Hindlimb muscle (tissue), 1 donor: ENCODE measurements around the gene CACNG5. TPM values are rescaled to one million over a fixed set of nuclear protein-coding genes. Genes with fewer than 3 reads are reported as not detected.
"Not testable (repeated sequence)": the region's sequence is repeated elsewhere in the genome, so short reads cannot be mapped to it uniquely, and the experiment has no call there.

Source experiments
- DNase-seq: peaks from one replicate; pipeline ENCODE4 v3.0.0-alpha.2; 2013
- polyA plus RNA-seq: library from polyadenylated mRNA; unstranded; fragments of 120-200 nt; gene quantifications from one replicate; pipeline ENCODE4 v1.2.1, GENCODE V29; 2013; ENCODE audit not compliant: insufficient read length

CACNG5 gene
- polyA plus RNA-seq, 1 donor, result not detected

DNA sequence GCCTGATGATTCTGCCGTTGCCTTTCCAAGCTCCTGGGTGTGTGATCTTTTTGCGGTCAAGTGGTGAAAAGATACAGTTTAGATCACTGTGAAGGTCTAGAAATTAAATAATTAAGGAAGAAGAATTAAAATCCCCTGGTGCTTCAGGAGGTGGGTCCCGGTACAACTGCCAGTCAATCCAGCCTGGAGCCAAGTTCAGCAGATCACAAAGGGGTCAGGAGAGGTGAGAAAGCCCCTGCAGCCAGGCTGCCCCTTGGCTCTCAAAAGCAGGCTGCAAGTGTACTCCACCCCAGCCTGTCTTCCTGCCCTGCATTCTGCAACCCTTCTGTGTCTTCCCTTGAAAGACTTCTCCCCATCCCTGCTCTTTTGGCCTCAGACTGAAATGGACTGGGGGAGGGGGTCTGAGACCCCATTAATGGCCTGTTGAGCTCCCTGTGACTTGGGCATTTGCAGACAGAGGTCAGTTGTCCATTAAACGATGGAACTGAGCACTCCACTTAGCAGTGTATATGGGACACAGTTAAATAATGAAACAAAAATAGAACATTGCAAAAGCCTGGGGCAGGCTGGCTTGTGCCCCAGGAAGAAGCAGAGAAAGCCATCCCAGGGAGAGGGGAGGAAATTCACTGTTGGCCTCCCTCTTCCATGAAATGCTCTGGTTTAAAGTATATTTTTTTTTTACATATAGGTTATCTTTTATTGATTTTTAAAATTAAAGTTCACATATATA lies 15.1 kb downstream of the CACNG5 start:
- DNase-seq, result no peak

DNA sequence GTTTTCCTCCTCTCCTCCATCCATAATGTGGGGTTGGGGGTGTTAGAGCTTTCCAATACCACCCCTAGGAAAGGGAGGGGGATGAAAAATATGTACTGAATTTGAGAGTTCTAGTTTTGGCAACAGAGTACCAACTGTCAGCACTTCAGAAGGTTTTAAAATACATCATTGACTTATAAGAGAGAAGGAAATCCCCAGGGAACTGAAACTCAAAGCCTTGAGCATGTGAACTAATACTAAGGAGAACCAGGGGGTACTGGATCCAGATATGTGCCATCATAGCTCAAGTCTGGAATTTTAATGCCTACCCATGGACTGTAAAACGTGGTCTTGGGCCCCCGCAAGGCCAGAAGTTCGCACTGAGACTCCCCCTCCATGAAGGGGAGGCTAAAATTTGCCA lies 15.8 kb downstream of the CACNG5 start:
- no peak for DNase-seq

DNA sequence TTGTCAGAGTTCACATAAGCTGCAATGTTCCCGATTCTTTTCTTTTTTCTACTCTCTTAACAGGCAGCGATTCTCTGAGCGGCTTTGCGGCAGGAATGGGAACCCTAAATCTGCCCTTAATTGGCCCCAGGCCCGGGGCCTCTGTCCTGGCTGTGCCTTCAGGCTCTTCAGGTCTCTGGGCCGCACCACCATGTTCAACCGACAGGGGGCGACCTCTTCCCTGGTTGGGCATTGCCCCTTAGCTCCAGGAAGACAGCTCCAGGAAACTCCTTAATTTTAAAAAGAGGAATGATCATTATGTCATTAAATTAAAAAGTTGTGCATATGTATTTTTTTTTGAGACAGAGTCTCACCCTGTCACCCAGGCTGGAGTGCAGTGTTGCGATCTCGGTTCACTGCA lies 20.3 kb downstream of the CACNG5 start:
- DNase-seq, result no peak

DNA sequence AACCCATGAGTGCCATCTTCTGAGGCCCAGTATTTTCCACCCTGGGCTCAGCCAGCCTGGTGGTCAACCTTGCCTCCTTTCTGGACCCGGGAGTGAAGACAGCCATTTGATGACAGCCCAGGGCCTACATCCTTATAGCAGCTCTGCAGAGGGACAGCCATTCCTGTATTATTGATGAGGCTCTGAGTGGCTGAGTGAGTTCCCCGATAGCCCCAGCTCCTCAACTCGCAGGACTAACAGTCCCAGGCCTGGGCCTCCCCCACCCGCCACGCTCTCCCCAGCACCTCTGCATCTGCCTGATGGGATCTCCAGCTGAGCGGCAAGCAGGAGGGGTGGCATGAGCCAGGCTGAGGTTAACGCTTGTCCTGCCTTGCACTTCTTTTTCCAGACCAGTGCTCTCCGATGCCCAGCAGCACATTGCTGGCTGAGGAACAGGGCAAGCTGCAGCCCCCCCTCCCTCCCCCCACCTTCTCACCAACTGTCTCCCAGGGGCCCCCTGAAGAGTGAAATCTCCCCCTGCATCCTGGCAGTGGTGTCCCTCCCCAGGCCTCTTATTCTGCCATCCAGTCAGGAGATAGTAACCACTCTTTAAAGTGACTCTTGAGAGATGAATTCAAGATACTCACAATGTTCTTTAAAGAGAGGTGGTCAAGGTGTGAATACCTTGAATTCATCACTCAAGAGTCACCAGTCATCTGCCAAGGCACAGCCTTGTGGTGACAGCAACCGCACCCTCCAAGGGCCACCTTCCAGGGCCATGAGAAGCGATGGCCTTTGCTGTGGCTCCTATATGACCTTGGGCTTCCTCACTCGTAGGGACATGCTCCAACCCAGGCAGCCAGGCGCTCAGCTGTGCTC lies 23.5 kb downstream of the CACNG5 start:
- no peak for DNase-seq

DNA sequence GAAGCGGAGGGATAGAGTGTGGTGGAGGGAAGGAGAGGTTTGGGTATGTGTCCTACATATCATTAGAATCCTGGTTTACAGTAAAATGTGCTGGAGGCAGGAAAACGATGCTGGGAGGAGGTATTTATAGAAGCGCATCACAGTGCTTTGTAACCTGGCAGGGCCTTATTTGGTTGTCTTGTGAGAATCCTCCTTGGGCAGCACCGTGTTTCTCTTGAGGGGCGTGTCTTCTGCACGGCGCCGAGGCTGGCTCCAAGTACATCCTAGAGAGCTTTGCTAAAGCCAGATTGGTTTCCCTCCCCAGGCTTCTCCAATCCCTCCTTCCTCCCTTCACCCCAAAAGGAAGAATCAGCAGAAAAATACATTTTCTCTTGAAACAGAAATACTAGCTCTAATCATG lies 24.4 kb downstream of the CACNG5 start:
- DNase-seq, result no peak

DNA sequence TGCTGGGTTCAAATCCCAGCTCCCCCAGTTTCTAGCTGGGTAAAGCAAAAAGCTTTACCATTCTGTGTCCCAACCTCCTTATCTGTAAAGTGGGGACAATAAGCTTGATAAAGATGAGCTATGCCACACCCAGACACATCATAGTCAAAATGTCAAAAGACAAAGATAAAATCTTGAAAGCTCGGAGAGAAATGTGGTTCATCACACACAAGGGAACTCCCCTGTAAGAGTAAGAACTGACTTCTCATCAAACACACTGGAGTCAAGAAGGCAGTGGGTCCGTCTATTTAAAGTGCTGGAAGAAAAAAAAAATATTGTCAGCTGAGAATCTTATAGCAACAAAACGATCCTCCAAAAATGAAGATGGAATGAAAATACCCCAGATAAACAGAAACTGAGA lies 25.3 kb downstream of the CACNG5 start:
- DNase-seq, result no peak

DNA sequence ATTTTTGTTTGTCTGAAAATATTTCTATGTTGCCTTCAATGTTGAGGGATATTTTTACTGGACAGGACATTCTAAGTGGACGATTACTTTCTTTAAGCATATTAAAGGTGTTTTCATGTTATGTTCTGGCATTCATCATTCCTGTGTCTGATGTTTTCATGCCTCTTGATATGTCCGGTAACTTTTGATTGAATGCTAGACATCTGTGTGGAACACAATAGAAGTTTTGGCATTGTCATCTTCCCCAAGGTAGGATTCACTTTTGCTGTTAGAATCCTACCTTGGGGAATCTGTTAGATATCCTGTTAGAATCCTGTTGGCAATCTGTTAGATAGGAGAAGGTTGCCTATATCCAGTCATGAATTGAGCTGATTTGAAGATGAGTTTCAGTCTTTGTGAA lies 28.9 kb downstream of the CACNG5 start:
- DNase-seq, result no peak

DNA sequence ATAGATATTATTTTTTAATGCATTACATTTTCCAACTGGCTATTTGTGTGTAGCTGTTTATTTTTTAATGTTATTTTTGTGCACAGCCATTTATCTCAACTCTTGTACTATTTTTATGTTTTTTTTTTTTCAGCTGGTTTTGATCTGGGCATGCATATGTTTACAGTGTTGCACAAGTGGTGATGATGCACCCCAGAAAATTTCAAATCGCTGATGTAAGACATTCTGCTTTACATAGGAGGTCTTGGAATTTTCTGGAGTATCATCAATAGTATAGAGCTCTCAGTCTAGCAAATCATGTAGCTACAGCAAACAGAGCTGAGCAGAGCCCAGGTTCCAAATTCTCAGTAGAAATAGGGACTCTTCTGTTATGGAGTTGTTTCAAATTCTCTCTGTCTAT lies 30.2 kb downstream of the CACNG5 start:
- DNase-seq, result no peak

DNA sequence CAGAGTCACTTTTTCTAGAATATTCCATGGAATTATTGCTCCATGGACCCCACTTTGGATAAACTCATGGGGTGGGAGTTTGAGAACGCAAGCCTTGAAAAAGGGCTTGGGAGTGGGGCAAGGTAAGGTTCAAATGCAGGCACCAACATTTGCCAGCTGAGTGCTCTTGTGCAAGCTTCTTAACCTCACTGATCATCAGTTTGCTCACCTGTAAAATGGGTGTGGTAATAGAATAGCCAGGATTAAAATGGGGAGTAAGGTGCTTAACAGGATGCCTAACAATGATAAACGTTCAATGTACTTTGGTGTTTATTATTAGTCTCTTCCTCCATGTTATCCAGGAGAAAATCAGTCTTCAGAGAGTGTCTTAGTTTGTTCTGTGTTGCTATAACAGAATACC lies 39.0 kb downstream of the CACNG5 start:
- no peak for DNase-seq

DNA sequence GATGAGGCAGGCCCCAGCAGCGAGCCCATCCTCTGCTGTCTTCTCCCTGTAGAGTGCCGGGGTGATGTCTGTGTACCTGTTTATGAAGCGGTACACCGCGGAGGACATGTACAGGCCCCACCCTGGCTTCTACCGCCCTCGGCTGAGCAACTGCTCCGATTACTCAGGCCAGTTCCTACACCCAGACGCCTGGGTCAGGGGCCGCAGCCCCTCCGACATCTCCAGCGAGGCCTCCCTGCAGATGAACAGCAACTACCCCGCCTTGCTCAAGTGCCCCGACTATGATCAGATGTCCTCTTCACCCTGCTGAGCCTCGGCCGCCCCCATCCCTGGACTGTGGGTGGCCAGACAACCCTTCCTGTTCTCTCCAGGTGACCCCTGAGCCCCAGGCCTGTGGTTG lies 50.0 kb downstream of the CACNG5 start:
- no peak for DNase-seq

DNA sequence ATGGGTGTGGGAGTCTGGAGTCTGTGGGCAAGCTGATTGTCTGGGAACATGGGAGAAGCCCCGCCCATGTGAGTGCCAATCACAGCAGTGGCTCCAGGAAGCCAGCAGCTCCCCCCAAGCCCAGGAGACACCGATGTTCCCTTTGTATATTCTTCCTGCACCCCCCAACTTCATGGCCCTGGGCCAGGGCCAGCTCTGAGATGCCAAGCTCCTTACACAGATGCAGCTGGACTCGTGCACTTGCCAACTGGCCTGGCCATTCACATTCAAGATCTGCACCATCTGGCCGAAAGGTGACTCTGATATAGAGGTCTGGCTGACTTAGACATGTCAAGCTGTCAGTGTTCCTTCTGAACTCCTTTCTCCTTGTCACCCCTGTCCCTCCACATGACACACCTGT lies 50.5 kb downstream of the CACNG5 start:
- DNase-seq, result no peak

DNA sequence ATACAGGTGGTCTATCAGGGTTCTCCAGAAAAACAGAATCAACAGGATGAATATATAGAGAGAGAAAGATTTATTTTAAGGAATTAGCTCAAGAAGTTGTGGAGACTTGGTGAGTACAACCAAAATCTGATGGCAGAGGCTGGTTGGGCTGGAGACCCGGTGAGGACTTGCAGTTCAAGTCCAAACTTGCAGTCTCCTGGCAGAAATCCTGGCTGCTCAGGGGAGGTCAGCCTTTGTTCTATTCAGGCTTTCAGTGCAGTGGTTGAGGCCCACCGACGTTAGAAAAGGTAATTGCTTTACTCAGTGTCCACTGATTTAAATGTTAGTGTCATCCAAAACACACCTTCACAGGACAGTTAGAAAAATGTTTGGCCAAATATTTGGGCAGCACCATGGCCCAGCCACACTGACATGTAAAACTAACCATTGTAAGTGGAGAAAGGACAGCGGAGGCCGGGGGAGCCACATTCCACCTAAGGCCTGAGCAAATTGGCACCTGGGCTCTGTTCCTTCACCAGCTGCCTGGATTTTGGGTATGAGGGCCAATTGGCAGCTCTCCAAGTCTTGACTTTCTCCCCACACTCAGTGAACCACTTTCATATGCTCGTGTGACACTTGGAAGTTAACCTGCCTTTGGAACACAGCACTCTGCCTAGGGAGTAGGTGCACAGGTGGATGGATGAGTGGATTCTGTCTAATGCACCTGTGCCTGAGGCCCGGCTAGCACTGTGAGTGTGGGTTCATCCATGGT lies 54.7 kb downstream of the CACNG5 start:
- DNase-seq, result no peak

DNA sequence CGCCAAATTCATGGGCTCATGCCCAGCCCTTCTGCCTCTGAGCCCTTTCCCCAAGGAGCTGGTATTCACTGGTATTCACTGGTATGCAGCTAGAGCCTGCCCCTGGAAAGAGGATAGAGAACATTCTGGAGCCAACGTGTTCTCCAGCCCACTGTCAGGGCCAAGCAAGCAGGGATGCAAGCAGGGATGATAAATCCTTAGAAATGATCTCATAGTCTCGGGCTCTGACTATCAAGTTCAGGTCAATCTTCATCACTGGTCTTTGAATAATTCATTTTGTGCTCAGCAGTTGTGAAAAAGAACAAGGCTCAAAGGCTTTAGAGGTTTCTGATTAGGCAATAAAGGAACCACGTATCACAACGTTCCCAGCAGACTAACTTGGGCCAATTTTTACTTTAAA lies 57.3 kb downstream of the CACNG5 start:
- no peak for DNase-seq

DNA sequence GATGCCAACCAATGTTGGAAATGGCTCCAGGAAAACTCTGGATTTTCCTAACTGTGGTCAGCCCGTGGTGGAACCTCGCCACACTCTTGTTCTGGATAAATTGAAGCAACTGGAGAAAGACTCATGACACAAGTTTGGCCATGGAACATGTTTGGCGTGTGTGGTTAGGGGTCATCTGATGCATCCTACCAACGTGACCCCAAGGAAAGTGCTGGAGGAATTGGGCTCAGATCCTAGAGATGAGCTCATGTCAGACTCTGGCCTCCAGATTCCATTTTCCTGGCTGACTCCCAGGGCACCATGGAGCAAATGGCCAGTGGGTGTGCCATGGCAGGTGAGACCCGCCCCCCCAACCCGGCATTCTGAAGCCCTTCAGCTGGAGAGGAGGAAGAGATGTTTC lies 58.5 kb downstream of the CACNG5 start:
- DNase-seq, result no peak

DNA sequence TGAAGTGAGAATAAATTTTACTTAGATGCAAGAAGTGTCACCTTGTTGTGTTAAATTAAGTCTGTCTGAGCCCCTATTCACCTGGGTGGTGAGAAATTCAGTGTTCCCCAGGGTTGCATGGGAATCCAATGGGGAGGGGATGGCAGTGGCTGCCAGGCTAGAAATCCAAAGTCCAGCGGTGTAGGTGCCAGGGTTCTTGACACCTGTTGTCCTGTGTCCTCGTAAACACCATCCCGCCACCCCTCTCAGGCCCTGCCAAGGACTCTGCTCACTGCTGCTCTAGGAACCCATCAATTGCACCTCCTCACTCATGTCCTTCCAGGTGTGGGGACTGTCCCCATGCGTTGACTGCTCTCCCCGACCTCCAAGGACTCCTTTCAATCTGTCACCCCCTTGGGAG lies 58.9 kb downstream of the CACNG5 start:
- no peak for DNase-seq

DNA sequence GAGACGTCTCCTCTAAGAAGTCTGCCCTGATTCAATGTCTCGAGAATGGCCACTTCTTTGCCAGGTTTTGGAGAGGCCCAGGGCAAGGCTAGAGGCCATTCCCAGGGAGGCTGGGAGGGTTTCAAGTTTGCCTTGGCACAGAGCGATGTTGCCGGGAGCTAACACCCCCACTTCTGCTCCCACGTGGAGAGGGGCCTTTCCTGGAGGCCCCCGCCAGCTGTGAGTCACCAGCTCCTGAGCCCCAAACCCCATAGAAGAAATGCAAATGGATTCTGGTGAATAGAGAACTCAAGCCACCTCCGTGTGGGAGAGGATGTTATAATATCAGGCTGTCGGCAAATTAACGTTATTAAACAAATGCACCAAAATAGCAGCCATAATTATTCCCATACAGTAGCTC lies 62.2 kb downstream of the CACNG5 start:
- no peak for DNase-seq

DNA sequence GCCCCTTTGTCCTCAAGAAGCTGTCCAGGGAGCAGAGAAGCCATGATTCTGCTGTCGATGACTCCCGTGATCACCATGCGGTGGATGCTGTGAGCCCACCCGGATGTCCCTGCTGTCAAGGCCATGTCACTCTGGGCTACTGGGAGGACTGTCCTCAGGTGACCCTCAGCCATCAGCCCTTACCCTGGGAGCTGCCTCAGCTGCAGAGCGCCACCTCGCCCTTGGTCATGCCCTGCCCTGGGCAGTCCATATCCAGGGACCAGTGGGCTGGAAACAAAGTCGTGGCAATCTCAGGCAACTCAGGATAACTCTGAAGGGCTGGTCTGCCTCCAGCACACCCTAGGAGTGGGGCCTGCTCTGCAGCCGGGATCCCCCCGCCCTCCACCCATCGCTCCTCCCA lies 63.6 kb downstream of the CACNG5 start:
- no peak for DNase-seq

DNA sequence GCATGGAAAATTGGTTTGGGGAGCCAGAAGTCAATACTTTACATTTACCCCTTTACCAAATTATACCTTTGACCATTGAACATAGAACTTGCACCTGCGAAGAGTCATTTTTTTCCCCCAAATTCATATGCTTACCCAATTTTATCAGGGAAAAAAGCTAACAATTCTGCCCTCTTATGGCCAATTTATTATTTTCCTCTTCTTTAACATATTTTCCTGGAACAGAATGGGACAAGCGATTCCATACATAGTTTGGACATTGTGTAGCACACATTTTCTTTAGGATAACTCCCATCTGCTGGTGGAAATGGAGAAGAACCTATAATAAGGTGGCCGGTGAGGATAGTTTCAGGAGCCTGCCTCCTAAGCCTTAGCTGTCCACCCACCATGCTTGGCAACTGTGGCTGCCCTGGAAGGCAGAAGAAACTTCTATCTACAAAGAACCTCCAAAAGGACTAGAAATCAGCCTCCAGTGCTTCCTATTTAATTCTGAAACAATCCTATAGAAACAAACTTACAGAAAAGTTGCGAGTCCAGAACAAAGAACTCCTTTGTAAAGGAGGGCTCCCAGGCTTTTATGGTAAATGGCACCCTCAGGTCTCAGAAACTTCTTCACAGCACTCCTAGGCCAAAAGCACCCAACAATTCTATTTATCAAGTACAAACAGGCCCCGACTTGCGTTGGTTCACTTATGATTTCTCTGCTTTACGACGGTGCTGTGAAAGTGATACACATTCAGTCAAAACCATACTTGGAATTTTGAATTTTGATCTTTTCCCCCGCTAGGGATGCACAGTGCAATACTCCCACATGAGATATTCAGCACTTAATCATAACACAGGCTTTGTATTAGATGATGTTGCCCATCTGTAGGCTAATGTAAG lies 65.5 kb downstream of the CACNG5 start:
- peak; percentile 17 for DNase-seq

DNA sequence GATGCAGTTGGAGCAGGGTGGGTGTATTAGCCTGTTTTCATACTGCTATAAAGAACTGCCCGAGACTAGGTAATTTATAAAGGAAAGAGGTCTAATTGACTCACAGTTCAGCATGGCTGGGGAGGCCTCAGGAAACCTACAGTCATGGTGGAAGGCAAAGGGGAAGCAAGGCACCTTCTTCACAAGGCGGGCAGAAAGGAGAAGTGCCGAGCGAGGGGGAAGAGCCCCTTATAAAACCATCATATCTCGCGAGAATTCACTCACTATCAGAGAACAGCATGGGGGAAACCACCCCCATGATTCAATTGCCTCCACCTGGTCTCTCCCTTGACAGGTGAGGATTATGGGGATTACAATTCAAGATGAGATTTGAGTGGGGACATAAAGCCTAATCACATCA lies 68.4 kb downstream of the CACNG5 start:
- DNase-seq, result not testable (repeated sequence)

DNA sequence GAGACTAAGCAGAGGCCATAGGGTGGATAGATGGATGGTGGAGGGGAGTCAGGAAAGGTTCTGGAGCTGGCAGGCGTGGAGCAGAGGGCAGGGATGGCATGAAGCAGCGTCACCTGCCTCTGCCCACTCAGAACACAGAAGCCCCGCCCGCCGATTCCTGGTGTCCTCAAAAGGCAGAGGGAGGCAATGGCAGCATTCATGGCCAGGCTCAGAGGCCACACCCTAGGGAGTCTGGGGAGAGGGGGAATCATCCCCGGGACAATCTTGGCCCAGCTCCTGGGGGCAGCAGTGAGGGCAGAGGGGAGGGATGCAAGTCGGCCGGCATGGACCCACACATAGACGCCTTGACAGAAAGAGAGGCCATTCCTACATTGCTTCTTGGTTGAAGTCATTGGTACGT lies 68.9 kb downstream of the CACNG5 start:
- no peak for DNase-seq

DNA sequence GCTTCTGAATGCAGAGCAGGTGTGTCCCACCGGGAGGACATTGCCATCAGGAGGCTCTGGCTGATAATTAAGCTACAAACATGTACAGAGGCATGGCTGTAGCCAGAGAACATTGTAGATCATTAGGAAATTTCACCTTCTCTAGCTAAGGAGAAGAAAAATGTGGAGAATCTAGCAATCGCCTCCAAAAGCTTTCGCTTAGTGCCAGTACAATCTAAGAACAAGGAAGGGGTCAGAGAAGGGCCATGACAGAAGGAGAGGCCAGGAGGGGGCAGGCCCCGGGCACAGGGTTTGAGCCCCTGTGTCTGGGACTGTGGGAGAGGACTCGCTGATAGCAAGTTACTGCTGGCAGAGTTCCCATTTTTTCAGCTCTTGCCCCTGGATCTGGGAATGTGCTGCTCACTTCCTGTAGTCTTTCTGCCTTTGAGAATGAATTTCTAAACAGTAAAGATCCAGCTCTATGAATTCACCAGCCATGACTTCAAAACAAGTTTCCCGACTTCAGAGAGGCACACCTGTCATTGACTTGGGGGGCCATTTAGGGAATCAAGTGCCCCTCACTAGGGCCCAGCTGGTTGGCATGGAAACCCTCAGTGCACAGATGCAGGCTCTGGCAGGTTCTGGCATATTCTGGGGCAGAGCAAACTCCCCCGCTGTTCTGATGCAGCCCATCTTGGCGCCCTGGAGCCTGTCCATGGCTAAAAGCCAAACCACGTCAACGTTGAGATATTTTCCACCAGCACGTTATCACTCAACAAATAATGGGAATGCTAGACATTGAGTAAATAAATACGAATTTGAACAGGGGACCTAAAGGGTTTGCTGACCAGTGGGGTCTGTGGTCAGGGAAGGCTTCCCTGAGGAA lies 70.1 kb downstream of the CACNG5 start:
- peak; percentile 15 for DNase-seq
